B cell (primary cell): ENCODE data around the gene HDAC9.

ENCODE experiments used
- EZH2 ChIP-seq: IDR thresholded peaks from 2 replicates; pipeline ENCODE4 v1.6.1; 2012; ENCODE audit warnings: borderline replicate concordance, low read depth, mild to moderate bottlenecking, moderate library complexity, low read length; ENCODE audit not compliant: insufficient read depth, poor library complexity, severe bottlenecking
- TF ChIP-seq, protein P1 (sequence below): fragments of 200-600 bp; IDR thresholded peaks from one replicate; pipeline ENCODE4 v1.8.0; 2022; ENCODE audit warnings: antibody characterized with exemption, mild to moderate bottlenecking

DNA sequence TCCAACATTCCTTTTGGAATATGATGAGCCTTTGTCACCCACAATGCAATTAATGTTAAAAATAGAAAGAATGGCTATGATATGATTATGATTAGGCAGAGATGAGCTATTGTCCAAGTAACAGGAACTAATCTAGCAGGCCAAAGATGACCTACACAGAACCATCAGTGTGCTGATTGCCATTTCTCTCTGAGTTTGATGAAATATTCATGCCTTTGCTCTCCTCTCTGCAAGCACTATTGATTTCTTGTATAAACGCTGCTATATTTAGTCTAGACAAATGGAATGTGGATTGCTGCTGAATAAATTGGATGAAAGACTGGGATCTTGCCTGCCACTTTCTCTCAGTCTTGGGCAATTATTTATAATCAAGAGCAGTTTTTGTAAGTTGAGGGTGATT is 85.4 kb downstream of the HDAC9 start:
- TF ChIP-seq, protein P1, sequence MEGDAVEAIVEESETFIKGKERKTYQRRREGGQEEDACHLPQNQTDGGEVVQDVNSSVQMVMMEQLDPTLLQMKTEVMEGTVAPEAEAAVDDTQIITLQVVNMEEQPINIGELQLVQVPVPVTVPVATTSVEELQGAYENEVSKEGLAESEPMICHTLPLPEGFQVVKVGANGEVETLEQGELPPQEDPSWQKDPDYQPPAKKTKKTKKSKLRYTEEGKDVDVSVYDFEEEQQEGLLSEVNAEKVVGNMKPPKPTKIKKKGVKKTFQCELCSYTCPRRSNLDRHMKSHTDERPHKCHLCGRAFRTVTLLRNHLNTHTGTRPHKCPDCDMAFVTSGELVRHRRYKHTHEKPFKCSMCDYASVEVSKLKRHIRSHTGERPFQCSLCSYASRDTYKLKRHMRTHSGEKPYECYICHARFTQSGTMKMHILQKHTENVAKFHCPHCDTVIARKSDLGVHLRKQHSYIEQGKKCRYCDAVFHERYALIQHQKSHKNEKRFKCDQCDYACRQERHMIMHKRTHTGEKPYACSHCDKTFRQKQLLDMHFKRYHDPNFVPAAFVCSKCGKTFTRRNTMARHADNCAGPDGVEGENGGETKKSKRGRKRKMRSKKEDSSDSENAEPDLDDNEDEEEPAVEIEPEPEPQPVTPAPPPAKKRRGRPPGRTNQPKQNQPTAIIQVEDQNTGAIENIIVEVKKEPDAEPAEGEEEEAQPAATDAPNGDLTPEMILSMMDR = no peak
- no peak for TF ChIP-seq EZH2
